WERI-Rb-1 (cell line): ENCODE measurements around the gene ATP8B4.

Experiments
- DNase-seq: peaks from one replicate; pipeline ENCODE4 v3.0.0-alpha.2; 2020
- H3K27ac ChIP-seq: fragments of 250-450 bp; sonication (Bioruptor Pico); 2 replicates; pipeline ENCODE4 v1.5.1; 2020; ENCODE audit warnings: mild to moderate bottlenecking, moderate library complexity
- H3K27me3 ChIP-seq: fragments of 250-450 bp; sonication (Bioruptor Pico); 2 replicates; pipeline ENCODE4 v1.5.1; 2021; ENCODE audit warnings: mild to moderate bottlenecking, low read depth, moderate library complexity; ENCODE audit not compliant: insufficient read depth, severe bottlenecking
- H3K36me3 ChIP-seq: fragments of 250-450 bp; sonication (Bioruptor Pico); 2 replicates; pipeline ENCODE4 v1.5.1; 2020; ENCODE audit warnings: mild to moderate bottlenecking, moderate library complexity
- H3K4me3 ChIP-seq: 2 replicates; pipeline ENCODE4 v1.5.1; 2011; ENCODE audit warnings: low read depth, mild to moderate bottlenecking, control low read depth, low read length
- H3K9me3 ChIP-seq: fragments of 250-450 bp; sonication (Bioruptor Pico); 2 replicates; pipeline ENCODE4 v1.5.1; 2021; ENCODE audit warnings: mild to moderate bottlenecking, moderate library complexity; ENCODE audit not compliant: severe bottlenecking
- TF ChIP-seq, protein P1 (sequence below): IDR thresholded peaks from 2 replicates; pipeline ENCODE4 v1.5.1; 2011; ENCODE audit warnings: low read depth, mild to moderate bottlenecking, control low read depth, inconsistent platforms, low read length

ATP8B4 gene

DNA sequence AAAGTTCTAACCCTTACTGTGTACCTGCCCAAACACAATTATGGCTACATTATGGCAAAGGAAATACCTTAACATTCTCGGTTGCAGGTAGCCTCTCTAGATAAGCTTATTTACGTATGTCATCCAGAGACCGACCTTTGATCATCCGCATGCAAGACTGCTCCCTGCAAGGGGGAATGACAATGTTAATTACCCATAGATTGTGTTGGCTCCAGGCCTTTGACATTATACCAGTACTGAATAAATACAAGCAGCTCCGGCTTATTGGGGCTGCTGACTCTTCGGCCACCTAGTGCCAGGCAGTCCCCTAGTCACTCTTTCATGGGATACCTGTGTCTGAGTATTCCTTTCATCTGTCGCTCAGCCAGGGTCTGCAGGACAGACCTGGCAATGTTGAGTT, 274.6 kb downstream of the ATP8B4 start:
- H3K4me3 ChIP-seq: no peak overlapping the region
- no peaks in the 10 kb centered on the region for H3K36me3 ChIP-seq
- peaks cover 8% of the 10 kb centered on the region for H3K9me3 ChIP-seq
- no peak overlapping the region for H3K27ac ChIP-seq
- TF ChIP-seq, protein P1, sequence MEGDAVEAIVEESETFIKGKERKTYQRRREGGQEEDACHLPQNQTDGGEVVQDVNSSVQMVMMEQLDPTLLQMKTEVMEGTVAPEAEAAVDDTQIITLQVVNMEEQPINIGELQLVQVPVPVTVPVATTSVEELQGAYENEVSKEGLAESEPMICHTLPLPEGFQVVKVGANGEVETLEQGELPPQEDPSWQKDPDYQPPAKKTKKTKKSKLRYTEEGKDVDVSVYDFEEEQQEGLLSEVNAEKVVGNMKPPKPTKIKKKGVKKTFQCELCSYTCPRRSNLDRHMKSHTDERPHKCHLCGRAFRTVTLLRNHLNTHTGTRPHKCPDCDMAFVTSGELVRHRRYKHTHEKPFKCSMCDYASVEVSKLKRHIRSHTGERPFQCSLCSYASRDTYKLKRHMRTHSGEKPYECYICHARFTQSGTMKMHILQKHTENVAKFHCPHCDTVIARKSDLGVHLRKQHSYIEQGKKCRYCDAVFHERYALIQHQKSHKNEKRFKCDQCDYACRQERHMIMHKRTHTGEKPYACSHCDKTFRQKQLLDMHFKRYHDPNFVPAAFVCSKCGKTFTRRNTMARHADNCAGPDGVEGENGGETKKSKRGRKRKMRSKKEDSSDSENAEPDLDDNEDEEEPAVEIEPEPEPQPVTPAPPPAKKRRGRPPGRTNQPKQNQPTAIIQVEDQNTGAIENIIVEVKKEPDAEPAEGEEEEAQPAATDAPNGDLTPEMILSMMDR: no peak
- no peaks in the 10 kb centered on the region for H3K27me3 ChIP-seq
- DNase-seq: no peak

DNA sequence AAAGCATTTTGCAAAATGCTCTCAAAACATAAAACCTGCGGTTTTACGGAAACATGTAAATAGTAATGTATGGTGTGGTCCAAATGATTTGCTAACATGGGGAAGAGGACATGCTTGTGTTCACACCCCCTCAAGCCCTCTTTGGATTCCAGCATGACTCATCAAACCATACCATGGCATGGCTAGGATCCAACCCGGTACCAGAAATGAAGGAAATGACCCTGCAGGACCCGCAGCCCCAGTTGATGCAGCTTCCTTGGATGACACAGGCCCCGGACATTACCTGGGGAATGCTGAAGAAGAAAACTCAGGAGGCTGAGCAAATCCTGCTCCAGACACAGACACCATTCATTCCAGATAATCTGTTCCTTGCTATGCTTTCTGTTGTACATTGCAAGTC, 275.3 kb downstream of the ATP8B4 start:
- no peak for DNase-seq
- Histone ChIP-seq H3K4me3 (no peak overlapping the region), H3K27me3 (no peaks in the 10 kb centered on the region), H3K36me3 (no peaks in the 10 kb centered on the region), H3K9me3 (peaks cover 15% of the 10 kb centered on the region), H3K27ac (no peak overlapping the region)
- TF ChIP-seq, protein P1: no peak

DNA sequence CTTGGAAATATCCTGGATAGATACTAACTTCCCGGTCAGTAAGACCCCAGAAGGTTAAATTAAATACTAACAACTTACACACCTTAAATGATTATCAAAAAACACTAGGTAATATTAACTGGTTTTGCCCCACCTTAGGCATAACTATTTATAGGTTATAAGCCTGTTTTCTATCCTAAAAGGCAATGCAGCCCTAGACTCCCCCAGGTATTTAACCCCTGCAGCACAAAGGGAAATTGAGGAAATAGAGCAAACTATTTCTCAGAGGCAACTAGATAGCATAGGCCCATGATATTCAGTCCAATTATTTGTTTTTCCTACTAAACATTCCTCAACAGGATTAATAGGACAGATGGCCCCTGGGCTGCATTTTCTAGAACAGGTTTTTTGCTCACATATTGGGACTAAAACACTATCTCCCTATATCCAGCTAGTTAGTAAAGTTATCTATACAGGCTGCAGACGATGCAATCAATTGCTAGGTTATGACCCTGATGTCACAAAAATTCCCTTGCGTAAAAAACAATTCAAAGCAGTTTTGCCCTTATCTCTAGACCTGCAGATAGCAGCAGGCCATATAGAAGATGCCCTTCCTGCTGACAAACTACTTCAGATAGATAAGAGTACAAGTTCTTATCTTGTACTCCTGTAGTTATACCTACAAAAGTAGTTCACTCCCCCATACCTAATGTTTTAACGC, 276.9 kb downstream of the ATP8B4 start:
- Histone ChIP-seq H3K9me3 (peaks cover 17% of the 10 kb centered on the region), H3K27me3 (no peaks in the 10 kb centered on the region), H3K4me3 (no peak overlapping the region), H3K27ac (no peak overlapping the region), H3K36me3 (no peaks in the 10 kb centered on the region)
- TF ChIP-seq, protein P1: no peak
- no peak for DNase-seq

DNA sequence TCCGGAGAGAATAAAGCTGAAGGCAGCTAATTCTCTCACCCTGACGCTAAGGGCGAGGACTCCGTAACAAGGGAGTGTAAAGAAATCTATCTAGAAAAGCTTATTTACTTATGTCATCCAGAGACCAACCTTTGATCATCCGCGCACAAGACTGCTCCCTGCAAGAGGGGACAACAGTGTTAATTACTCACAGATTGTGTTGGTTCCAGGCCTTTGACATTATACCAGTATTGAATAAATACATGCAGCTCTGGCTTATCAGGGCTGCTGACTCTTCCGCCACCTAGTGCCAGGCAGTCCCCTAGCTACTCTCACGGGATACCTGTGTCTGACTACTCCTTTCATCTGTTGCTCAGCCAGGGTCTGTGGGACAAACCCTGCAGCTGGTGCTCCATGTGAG, 286.5 kb downstream of the ATP8B4 start:
- TF ChIP-seq, protein P1: peak; percentile 81
- Histone ChIP-seq H3K36me3 (no peaks in the 10 kb centered on the region), H3K4me3 (no peak overlapping the region), H3K27me3 (no peaks in the 10 kb centered on the region), H3K9me3 (no peaks in the 10 kb centered on the region), H3K27ac (no peak overlapping the region)
- peak; percentile 52 for DNase-seq

DNA sequence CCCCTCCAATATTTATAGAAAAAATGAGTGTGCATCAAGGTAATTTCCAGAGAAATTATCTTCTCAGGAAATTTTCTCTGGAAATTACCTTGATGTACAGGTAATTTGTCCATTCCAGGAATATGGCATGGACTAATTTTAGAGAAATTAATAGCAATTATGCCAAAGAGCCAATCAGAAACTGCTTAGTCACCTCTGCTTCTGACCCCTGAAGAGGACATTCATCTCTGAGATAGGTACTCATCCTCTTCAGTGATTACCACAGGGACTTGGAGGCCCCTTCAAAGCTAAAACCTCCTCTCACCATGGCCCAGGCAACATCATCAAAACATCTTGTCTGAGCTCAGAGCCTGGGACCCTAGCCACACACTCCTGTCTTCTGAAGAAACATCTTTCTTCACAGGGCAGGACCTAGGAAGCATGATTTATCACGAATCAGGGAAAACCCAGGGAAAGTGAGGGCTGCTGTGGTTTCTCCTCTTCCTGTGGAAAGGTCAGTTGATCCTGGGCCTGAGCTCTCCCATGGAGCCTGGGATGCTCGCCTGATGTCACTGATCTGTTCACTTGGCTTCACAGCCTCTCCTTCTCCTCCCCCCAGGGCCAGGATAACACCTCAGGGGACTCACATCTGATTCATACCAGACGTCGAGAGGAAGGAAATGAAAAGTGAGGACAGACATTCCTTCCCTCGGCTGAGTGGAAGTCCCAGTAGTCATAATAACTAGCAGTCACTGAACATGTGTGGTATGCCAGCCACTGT, 287.6 kb downstream of the ATP8B4 start:
- Histone ChIP-seq H3K36me3 (no peaks in the 10 kb centered on the region), H3K9me3 (no peaks in the 10 kb centered on the region), H3K4me3 (no peak overlapping the region), H3K27me3 (no peaks in the 10 kb centered on the region), H3K27ac (no peak overlapping the region)
- no peak for DNase-seq
- TF ChIP-seq, protein P1: no peak

DNA sequence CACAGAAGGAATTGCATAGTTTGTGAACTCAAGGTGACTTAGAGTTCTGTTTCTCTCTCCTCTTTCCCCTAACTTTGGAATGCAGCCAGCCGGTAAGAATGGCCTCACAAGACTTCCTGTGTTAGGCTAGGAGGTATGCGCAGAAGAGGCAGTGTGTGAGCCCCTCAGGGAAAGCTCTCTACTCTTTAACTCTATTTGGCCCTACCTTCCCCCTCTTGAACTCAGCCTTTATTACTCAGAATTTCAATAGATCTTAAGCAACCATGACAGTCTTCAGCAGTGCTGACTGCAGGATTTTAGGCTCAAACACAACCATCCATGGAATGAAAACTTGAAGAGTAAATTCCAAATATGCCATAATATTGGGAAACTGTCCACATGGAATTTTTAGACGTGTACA, 288.6 kb downstream of the ATP8B4 start:
- Histone ChIP-seq H3K9me3 (no peaks in the 10 kb centered on the region), H3K27me3 (no peaks in the 10 kb centered on the region), H3K36me3 (no peaks in the 10 kb centered on the region), H3K27ac (no peak overlapping the region), H3K4me3 (no peak overlapping the region)
- no peak for DNase-seq
- TF ChIP-seq, protein P1: no peak
